ENCODE measurements around the gene DMD.

DNA sequence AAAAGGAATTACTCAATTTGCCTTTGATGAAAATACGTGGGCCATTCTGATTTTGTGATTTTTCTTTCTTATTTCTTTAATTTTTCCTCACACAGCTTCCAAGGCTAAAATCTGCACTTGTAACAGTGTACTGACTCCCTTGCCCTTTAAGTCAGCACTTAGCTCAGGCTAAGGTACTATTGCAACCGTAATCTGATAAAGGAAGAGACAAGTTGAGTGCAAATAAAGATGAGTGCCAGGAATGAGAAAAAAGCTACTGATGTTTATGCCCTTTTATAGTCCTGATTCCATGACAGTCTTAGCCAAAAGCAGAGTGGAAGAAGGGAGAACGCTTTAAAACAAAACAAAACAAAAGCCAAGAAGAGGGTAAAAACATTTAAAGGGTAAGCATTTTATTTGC, 6.0 kb downstream of the DMD start:
- TF ChIP-seq MXI1 (conservative IDR thresholded peaks at IDR 0.05; ENCODE audit: poor library complexity, severe bottlenecking) (no peak), POLR2AphosphoS5 (IDR thresholded peaks at IDR 0.05) (no peak), EZH2 (IDR thresholded peaks at IDR 0.05; ENCODE audit: borderline replicate concordance, insufficient read depth, low read length, poor library complexity, severe bottlenecking) (no peak), EP300 (conservative IDR thresholded peaks at IDR 0.05; ENCODE audit: poor library complexity, severe bottlenecking) (no peak), TAF1 (IDR thresholded peaks at IDR 0.05; ENCODE audit: low read depth) (no peak), SMC3 (conservative IDR thresholded peaks at IDR 0.05; ENCODE audit: poor library complexity) (no peak)
- TF ChIP-seq, protein P1, sequence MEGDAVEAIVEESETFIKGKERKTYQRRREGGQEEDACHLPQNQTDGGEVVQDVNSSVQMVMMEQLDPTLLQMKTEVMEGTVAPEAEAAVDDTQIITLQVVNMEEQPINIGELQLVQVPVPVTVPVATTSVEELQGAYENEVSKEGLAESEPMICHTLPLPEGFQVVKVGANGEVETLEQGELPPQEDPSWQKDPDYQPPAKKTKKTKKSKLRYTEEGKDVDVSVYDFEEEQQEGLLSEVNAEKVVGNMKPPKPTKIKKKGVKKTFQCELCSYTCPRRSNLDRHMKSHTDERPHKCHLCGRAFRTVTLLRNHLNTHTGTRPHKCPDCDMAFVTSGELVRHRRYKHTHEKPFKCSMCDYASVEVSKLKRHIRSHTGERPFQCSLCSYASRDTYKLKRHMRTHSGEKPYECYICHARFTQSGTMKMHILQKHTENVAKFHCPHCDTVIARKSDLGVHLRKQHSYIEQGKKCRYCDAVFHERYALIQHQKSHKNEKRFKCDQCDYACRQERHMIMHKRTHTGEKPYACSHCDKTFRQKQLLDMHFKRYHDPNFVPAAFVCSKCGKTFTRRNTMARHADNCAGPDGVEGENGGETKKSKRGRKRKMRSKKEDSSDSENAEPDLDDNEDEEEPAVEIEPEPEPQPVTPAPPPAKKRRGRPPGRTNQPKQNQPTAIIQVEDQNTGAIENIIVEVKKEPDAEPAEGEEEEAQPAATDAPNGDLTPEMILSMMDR (IDR thresholded peaks at IDR 0.05; ENCODE audit: poor library complexity, severe bottlenecking), result no peak
